HG03175 (cell line): Measurements from ENCODE around the gene ADM2.

Experiments used
- ATAC-seq: cut with Tn5 transposase; IDR thresholded peaks from one replicate; pipeline ENCODE4 v1.9.1; 2021; ENCODE audit warnings: mild to moderate bottlenecking, moderate library complexity; ENCODE audit not compliant: unreplicated experiment

The ADM2 gene

GRCh38 chr22:50467341-50467740, 14.0 kb upstream of the ADM2 start:
- ATAC-seq, result no peak

DNA sequence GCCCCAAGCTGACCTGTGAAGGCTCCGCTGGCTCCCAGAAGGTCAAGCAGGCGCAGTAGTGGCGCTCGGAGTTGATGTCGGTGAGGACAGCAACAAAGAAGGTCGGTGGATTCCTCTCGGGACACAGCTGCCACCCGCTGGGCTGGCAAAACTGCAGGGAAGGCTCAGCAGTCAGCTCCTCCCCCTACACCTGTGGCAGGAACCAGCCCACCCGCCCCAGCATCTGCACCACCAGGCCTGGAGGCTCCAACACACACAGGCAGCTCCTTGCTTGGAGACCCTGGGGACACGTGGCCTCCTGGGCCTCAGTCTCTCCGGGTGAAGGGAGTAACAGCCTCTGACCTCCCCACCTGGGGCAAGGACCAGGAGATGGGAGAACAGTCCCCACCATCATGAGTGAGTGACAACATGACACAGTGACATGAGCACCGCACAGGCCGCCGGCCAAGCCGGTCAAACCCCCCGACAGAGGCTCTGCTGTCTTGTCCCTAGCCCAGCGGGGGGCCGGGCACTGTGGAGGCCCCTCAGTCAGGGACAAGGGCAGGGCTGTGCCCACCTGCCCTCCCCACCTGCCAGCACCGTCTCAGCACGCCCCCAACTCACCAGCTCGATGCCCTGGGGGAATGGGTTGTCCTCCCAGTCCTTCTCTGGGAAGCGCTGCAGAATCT, 13.4 kb upstream of the ADM2 start:
- ATAC-seq, result no peak

GRCh38 chr22:50468626-50469025, 12.7 kb upstream of the ADM2 start:
- ATAC-seq, result no peak

DNA sequence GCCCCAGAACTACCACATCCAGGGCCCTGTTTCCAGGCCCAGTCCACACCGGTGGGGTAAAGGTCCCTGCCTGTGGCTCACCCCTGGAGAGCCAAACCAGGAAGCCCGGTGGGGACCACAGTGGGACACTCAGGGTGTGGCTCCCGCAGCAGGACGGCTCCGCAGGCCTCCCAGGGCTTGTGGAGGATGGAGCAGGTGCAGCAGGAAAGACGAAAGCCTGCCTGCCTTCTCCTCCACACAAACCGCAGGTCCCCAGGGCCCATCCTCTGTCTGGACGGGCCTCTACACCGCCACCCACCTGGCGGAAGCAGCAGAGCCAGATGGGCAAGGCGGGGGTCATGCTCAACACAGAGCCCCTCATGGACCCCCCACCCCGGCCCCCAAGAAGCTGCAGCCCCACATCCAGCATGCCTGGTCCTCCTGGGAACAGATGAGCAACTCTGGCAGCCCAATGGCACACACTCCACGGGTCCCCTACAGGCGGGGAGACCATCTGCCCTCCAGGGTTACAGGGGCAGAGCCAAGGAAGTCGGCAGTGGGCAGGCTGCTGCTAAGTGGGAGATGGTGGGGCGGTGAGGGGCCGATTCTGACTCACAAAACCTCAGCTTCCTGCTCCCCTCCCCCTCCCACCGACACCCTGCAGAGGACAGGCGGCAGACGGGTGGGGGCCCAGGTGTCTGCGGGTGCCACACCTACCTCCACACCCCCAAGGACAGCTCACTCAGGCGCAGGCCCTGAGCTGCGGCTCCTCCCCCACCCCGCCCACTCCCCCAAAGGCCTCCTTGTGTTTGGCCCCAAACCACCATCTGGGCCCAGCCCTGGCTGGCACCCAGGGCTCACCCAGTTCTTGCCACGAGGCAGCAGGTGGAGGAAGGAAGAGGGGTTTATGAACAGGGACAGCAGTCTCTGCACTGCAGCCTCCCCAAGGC, 11.7 kb upstream of the ADM2 start:
- peak; percentile 71 for ATAC-seq

- no peak for ATAC-seq
Measured at GRCh38 chr22:50470491-50470890, 10.9 kb upstream of the ADM2 start.

DNA sequence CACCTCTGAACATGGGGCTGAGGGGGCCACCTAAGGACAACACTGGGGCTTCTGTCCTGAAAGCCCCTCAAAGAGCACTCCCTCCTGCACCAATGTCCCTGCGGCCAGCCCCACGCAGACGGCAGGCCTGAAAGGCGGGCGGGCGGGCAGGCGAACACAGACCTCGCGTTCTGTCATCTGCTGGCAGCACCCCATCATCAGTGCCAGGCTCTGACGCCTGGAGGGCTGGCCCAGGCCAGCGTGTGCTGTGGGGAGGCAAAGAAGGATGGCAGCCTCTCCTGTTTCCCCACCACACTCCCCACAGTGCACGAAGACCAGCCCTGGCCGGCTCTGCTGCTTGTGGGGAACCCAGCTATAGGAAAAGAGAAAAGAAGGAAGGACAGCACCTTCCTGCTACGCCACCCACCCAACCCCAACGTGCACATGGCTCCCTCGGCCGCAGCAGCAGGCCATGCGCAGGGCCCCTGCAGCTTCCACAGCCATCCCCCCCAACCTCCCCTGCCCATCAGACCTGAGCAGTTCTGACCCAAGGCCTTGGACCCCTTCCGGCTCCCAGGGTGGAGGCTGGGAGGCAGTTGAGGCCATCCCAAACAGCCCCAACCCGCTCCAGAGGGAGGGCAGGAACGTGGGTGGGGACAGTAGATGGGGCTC, 10.0 kb upstream of the ADM2 start:
- ATAC-seq, result no peak

DNA sequence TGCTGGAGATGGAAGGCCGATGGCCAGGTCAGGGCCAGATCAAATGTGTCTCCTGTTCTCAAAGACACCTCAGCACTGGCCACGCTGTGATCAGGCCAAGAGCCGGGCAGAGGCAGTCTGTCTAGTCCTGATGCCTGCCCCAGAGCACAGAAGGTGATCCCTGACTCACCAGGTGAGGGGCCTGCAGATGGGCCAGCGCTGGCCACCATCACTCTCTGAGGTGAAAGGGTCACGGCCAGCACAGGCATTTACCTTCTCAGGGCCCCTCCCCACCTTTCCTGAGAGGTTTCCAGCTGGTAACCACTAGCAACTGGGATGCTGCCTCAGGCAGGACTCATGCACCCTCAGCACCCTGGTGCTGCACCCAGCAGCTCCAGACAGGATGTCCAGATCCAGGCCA, 9.4 kb upstream of the ADM2 start:
- ATAC-seq, result no peak

DNA sequence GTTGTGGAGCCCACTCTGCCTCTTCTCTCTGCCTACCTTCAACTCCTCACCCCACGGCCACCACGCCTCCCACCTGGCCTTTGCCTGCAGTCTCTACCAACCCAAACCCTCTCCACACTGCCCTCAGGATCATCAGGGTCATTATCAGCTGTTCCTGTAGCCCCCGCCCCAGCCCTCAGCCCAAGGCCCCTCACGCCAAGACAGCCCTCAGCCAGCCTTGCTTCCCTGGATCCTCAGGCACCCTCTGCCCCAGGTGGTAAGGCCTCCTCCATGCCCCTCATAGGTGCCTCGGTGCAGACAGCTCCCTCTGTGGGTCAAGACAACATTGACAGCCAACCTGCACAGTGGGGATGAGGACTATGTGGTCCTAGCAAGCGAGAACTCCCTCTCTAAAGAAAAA, 8.3 kb upstream of the ADM2 start:
- no peak for ATAC-seq

GRCh38 chr22:50473855-50474671, 7.3 kb upstream of the ADM2 start:
- no peak for ATAC-seq

- ATAC-seq, result peak; percentile 75
Measured at GRCh38 chr22:50474710-50475651, 6.4 kb upstream of the ADM2 start, which contains the start of gene SBF1. SBF1 (minus strand) TSS chr22:50475035; CDS start chr22:50474840, 195 bp downstream.

GRCh38 chr22:50475652-50476002, 5.7 kb upstream of the ADM2 start:
- no peak for ATAC-seq

- no peak for ATAC-seq
Measured at GRCh38 chr22:50476868-50477267, 4.5 kb upstream of the ADM2 start.

GRCh38 chr22:50477923-50478322, 3.4 kb upstream of the ADM2 start:
- ATAC-seq, result no peak

DNA sequence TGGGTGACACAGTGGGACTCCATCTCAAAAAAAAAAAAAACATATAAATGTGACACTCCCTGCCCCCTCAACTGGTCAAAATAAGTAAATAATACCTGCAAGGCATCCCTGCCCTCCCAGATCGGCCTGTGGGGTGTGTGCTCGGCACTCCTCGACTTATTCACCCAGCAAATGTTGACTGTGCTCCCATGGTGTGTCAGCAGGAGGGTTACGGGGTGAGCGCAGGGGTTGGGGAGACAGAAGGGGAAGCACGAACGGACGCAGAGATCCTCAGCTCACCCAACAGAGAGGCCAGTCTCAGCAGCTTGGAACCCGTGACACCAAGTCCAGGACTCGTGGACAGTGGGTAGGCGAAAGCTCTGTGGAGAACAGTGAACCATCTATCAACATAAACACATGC, 1.6 kb upstream of the ADM2 start:
- no peak for ATAC-seq

- ATAC-seq, result no peak
Measured at GRCh38 chr22:50481045-50481439, 301 bp upstream of the ADM2 start.

DNA sequence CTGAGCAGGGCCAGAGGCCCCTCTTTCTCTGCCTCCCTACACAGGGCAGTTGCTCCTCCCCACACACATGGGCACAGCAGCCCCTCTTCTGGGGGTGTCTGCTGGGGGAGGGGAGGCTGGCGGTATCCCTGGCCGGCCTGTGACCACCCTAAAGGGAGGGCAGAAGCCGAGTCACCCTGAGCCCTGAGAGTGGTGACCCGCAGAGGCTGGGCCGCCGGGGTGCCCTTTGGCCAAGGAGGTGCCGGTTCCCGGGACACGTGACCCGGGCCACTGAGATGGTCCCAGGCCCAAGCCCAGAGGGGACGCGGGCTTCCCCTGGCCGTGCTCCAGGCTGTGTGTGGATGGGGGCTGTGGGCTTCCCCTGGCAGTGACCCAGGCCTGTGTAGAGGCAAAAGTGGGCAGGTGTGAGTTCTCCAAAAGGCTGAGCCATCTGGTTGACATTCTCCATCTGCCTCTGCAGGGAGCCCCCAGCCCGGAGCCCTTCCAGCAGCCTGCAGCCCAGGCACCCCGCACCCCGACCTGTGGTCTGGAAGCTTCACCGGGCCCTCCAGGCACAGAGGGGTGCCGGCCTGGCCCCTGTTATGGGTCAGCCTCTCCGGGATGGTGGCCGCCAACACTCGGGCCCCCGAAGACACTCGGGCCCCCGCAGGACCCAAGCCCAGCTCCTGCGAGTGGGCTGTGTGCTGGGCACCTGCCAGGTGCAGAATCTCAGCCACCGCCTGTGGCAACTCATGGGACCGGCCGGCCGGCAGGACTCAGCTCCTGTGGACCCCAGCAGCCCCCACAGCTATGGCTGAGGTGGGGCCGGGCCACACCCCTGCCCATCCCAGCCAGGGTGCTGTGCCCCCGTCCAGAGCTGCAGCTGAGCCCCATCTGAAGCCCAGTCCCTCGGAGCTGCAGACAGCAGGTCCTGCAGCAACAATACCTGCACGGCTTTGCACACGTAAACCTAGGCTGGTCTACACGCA, 1.0 kb downstream of the ADM2 start:
- no peak for ATAC-seq

GRCh38 chr22:50483106-50483505, 1.8 kb downstream of the ADM2 start:
- ATAC-seq, result no peak

DNA sequence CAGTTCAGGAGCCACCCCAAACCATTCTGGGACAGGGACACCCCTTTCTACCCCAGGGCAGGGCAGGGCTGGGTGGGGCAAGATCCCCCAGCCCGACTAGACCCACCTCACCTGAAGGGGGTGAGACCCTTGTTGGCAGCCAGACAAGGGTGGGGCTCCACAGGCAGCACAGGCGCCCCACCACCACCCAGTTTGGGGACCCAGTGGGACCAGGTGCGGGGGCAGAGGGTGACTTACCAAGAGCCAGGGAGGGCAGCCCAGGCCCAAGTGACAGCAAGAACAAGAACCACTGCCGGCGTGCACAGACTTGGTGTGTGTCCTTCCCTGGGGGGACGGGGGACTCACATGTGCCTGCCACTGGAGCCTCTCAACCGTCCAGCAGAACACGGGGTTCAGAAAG, 2.2 kb downstream of the ADM2 start:
- no peak for ATAC-seq
